ENCODE measurements around the gene ANKRD10. TPM values are rescaled to one million over a fixed set of nuclear protein-coding genes. Genes with fewer than 3 reads are reported as not detected.

ANKRD10 gene
- total and polyA plus RNA-seq, 2 experiments from 2014 or later, result 250 to 277 TPM

- Histone ChIP-seq H3K27me3 (ENCODE audit: insufficient read depth) (no peaks in the 10 kb centered on the region), H3K4me3 (no peak overlapping the region)
- H3K4me1 Mint-ChIP-seq, result peaks cover 5% of the 10 kb centered on the region
These were observed 35.4 kb downstream of the ANKRD10 start for GRCh38 chr13:110879482-110879881.

More at GRCh38 chr13:110879482-110879881, 35.4 kb downstream of the ANKRD10 start:
- TF ChIP-seq REST (IDR thresholded peaks at IDR 0.05; ENCODE audit: unreplicated experiment) (no peak), CREB1 (CRISPR knock-in tag; IDR thresholded peaks at IDR 0.05; ENCODE audit: low read depth) (no peak), POLR2AphosphoS5 (IDR thresholded peaks at IDR 0.05; ENCODE audit: low read depth) (no peak), EZH2phosphoT487 (IDR thresholded peaks at IDR 0.05; ENCODE audit: unreplicated experiment) (no peak), ZNF462 (CRISPR knock-in tag; IDR thresholded peaks at IDR 0.05) (no peak), EZH2 (IDR thresholded peaks at IDR 0.05; ENCODE audit: low read depth, unreplicated experiment) (no peak), JUNB (IDR thresholded peaks at IDR 0.05; ENCODE audit: unreplicated experiment) (no peak), STAT1 (IDR thresholded peaks at IDR 0.05; ENCODE audit: unreplicated experiment) (no peak), NANOG (IDR thresholded peaks at IDR 0.05; ENCODE audit: borderline replicate concordance) (no peak), ETS1 (IDR thresholded peaks at IDR 0.05) (no peak), ZNF331 (CRISPR knock-in tag; IDR thresholded peaks at IDR 0.05; ENCODE audit: low read depth) (no peak)
- Mint-ChIP-seq H3K4me3 (no peak overlapping the region), H3K9me3 (no peaks in the 10 kb centered on the region), H3K36me3 (ENCODE audit: low read depth) (peaks cover 3% of the 10 kb centered on the region; the same call in 1 of the 3 replicates), H3K27me3 (ENCODE audit: insufficient read depth, low read depth, poor library complexity) (no peaks in the 10 kb centered on the region), H3K27ac (no peak overlapping the region)
- Histone ChIP-seq H3K4me2 (no peak overlapping the region), H3K27ac (ENCODE audit: low read depth) (no peak overlapping the region), H3K4me1 (ENCODE audit: insufficient read depth) (peaks cover under 1% of the 10 kb centered on the region), H3F3A (replicated peaks; ENCODE audit: low read depth) (no peaks in the 10 kb centered on the region), H3K79me2 (replicated peaks; ENCODE audit: insufficient read depth) (no peaks in the 10 kb centered on the region), H4K20me1 (replicated peaks; ENCODE audit: insufficient read depth) (0 out of 2 replicates have a peak, but pooled peaks cover under 1% of the 10 kb centered on the region), H3K36me3 (ENCODE audit: insufficient read depth) (no peaks in the 10 kb centered on the region), H3K9me2 (ENCODE audit: insufficient read depth) (no peaks in the 10 kb centered on the region), H2AFZ (no peak overlapping the region)
- no peak for DNase-seq (ENCODE audit: low spot score)
- no peak for ATAC-seq
